GM12864 (cell line): ENCODE data around the gene CASKIN2.

Experiments used
- DNase-seq: peaks from one replicate; pipeline ENCODE4 v3.0.0-alpha.2; 2011; ENCODE audit warnings: low read depth
- H3K4me3 ChIP-seq: 2 replicates; pipeline ENCODE4 v1.5.1; 2011; ENCODE audit warnings: mild to moderate bottlenecking, low read depth, low read length, control low read depth
- CTCF ChIP-seq: IDR thresholded peaks from 2 replicates; pipeline ENCODE4 v1.5.1; 2011; ENCODE audit warnings: low read depth, mild to moderate bottlenecking, moderate library complexity, low read length, control low read depth, inconsistent platforms; ENCODE audit errors: missing control alignments

CASKIN2 gene

GRCh38 chr17:75558666-75559530 lies 43.6 kb upstream of the CASKIN2 start:
- H3K4me3 ChIP-seq = no peak overlapping the region
- DNase-seq = no peak
- TF ChIP-seq CTCF = no peak

- H3K4me3 ChIP-seq = no peak overlapping the region
- no peak for TF ChIP-seq CTCF
- DNase-seq = no peak
These were observed 42.7 kb upstream of the CASKIN2 start for GRCh38 chr17:75557852-75558665.

- H3K4me3 ChIP-seq = no peak overlapping the region
- TF ChIP-seq CTCF = no peak
- no peak for DNase-seq
These were observed 41.9 kb upstream of the CASKIN2 start for GRCh38 chr17:75557075-75557851.

GRCh38 chr17:75555679-75556153 lies 40.4 kb upstream of the CASKIN2 start:
- no peak for TF ChIP-seq CTCF
- no peak overlapping the region for H3K4me3 ChIP-seq
- no peak for DNase-seq

- no peak overlapping the region for H3K4me3 ChIP-seq
- TF ChIP-seq CTCF = no peak
- no peak for DNase-seq
These were observed 38.2 kb upstream of the CASKIN2 start for GRCh38 chr17:75553295-75554110.
